NCI-H1417 treated with DMSO at 0.1 percent for 48 hours (cell line): ENCODE results near the gene NCAM2.

ENCODE experiments used
- DNase-seq: peaks from one replicate; lab custom pipeline; 2025; lab: John Stamatoyannopoulos, UW

Gene NCAM2

DNA sequence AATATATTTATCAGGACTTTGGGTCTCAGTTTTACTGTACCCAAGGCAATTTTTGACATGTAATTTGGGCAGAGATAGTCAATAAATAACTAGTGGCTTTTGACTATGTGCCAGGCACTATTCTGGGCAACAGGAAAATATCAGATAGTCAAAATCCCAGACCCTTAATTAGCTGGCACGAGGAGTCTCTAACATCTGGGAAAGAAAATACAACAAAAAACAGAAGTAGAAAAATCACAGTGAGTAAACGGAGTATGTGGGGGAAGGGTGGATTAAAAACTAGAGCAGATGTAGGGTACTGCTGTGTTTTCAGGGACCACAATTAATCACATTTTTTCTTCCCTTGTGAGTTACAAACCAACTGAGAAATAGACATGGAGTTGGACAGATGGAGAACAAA lies 217.8 kb downstream of the NCAM2 start:
- no peak for DNase-seq

DNA sequence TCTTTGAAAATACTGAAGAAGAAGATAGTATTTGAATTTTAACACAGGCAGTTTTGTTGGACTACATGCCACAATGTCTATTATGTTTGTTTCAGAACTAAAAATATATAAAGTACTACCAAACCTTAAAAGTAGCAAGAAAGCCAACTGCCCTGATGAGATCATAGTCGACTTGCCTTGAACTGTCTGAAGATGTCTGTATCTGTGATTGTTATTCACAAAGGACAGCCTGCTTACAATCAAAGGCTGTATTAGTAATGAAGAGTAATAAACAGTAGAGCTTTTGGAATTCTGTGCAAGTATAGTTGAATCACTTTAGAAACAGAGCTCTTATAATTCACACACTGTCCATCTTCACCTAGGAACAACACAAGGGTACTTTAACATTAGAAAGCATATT lies 228.3 kb downstream of the NCAM2 start:
- DNase-seq: no peak

DNA sequence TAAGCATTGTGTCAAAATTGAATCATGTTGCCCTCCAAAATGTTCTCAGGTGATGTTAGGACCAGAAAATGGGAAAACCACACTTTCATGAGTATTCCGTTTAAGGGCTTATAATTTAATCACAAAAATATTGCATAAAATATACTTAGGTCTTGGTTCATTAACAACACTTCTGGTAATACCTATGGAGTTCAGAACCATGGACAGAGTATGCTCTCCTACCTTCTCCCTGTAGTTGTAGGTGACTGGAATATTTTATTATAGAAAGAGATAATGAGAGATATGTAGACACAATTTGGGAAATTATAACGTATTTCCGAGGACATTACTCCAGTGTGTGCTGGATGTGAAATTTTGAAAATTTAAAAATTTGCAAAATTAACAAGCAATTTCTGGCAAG lies 232.5 kb downstream of the NCAM2 start:
- DNase-seq: no peak

DNA sequence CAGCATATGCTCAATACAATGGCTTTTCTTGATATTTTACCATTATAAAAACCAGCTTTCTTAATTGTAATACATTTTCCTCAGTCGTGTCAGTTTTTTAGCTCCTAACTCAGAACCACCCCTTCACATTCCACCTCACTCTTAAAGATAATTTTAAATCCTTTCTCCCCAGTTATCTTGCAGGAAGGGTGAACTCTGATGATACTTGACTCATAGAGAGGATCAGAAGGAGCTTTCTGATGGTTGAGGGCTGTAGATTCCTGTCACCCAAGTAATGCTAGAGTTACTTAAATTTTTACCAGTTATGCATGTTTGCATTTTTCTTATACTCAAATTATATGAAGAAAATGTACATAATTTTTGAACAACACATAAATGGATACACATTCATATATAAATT lies 233.7 kb downstream of the NCAM2 start:
- no peak for DNase-seq

GRCh38 chr21:21232320-21232719 lies 234.1 kb downstream of the NCAM2 start:
- DNase-seq: peak; percentile 18

DNA sequence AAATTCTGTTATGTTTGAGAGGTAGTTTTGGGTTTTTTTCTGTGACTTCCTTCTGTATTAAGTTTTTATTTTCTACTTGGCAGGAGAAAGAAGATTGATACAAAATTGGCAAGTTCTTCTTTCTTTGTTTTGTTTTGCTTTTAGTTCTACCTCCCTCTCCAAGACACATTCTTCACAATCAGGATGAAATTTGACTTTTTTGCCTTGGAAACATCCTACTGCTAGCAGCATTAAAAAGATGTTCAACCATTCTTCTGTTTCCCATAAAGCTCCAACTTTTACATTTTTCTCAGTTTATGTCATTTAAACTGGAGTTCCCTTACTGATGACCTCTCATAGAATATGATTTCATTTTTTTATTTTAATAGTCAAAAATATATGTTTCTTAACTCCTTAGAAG lies 234.8 kb downstream of the NCAM2 start:
- no peak for DNase-seq

DNA sequence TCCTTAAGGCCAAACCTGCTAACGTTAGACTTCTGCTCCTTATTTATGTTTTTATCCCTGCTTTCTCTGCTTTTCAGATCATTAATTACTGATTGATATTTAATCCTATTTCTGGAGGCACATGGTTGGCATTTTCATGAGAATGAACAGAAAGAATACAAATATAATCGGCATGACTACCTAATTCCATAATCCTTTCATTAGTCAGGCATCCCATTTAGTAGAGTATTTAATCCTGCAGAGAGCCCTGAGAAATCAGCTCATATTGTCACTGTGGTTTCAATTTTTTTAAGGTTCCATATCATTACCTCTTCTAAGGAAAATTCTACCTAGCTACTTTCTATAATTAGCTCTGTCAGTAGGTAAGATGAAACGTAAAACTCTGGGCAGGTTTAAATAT lies 238.8 kb downstream of the NCAM2 start:
- no peak for DNase-seq

- no peak for DNase-seq
Observed at GRCh38 chr21:21238629-21239400, 240.6 kb downstream of the NCAM2 start.

DNA sequence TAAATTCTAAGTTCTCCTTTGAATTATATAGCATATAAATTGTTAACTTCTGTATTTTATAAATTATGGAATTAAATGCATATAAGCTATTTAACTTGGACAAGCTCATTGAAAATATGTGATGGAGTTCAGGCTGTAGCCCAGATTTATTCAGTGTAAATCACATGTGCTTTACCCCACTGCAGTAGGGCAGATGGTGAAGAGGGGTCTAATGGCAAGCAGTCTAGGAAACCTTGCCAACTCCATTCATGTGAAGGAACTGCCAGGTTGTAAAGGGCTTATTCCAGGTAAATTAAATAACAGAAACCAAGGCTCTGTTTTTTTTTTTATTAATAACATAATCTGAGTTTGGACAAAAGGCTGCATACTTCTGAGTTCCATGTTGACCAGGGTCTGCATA lies 243.2 kb downstream of the NCAM2 start:
- DNase-seq: no peak

DNA sequence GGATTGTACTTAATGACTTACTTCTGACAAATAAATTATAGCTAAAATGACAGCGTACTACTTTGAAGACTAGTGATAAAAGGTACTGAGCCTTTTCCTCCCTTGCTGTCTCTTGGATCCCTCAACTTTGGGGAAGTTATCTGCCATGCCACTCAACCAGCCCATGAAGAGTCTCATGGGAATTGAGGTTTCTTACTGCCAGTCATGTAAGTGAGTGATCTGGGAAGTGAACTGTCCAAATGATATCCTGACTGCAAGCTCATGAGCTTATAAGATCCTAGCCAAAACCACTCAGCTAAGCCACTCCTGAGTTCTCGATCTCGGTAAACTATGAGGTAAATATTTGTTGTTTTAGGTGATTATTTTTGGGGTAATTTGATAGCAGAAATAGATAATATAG lies 247.8 kb downstream of the NCAM2 start:
- DNase-seq: no peak

GRCh38 chr21:21247424-21247823 lies 249.2 kb downstream of the NCAM2 start:
- DNase-seq: no peak

GRCh38 chr21:21262048-21262447 lies 263.8 kb downstream of the NCAM2 start:
- no peak for DNase-seq

- DNase-seq: no peak
Observed at GRCh38 chr21:21268061-21268471, 269.9 kb downstream of the NCAM2 start.

DNA sequence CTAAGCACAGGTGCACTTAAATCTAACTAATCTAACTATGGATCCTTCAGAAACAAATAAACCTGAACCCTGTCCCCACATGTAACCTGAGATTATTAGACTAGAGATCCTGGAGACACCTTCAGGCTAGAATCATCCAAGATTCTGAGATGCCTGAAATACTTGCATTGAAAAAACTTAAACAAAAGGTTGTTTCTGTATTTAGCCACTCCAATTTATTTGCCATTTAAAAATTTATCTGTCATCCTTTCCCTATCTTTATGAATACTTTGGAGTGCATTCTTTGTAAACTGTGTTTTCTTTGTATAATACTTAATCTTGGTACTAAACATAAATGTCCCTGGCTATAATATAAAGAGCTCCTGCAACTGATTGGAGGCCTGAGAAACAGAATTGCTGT lies 270.7 kb downstream of the NCAM2 start:
- no peak for DNase-seq

- no peak for DNase-seq
Observed at GRCh38 chr21:21279193-21279901, 281.1 kb downstream of the NCAM2 start.

DNA sequence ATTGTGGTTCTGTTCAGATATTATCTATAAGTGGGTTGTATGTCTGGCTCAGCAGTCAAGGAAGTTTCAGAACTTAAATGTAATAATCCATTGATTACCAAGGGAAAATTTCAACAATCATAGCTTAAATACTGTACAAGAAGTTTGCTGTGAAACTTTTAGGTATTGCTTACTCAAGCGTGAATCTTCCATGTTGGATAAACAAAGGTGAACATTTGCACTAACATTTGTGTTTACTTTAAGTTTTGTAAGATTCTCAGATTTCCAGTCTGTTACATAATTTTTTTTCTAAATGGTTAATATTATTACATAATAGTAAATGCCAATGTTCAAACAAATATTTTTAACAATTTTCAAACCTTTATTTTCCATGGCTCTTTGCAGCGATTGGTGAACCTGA lies 285.6 kb downstream of the NCAM2 start:
- no peak for DNase-seq

GRCh38 chr21:21286170-21286798 lies 288.1 kb downstream of the NCAM2 start:
- no peak for DNase-seq

DNA sequence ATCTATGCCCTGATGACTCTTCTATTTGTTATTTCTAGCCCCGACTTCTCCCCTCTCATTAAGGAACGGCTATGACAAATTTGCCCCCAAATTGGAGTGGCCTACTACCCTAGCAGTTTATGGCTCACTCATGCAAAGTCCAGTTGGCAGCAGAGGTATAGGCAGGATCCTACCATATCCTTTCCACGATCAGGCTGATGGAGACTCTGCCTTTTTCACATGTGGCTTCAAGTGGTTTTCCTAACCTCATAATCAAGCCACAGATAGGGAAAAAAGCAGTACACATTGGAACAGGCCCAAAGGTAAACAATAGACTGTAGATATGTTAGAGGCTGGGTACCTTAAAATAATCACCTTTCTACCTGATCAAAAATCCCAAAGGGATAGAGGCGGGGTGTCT lies 292.5 kb downstream of the NCAM2 start:
- no peak for DNase-seq

- DNase-seq: no peak
Observed at GRCh38 chr21:21291883-21292569, 293.8 kb downstream of the NCAM2 start.

- DNase-seq: no peak
Observed at GRCh38 chr21:21295303-21295702, 297.1 kb downstream of the NCAM2 start.

- DNase-seq: no peak
Observed at GRCh38 chr21:21297211-21297610, 299.0 kb downstream of the NCAM2 start.

GRCh38 chr21:21301013-21301412 lies 302.8 kb downstream of the NCAM2 start:
- no peak for DNase-seq

- DNase-seq: no peak
Observed at GRCh38 chr21:21309510-21309909, 311.3 kb downstream of the NCAM2 start.
